Daoy (cell line): ENCODE results near the gene TAAR8. TPM values are rescaled to one million over a fixed set of nuclear protein-coding genes. Genes with fewer than 3 reads are reported as not detected.
A peak's percentile ranks its signal among the peaks of the same experiment; 100 is the strongest.
"Not testable (repeated sequence)": the region's sequence is repeated elsewhere in the genome, so short reads cannot be mapped to it uniquely, and the experiment has no call there.

ENCODE experiments used
- DNase-seq: peaks from one replicate; pipeline ENCODE4 v3.0.0-alpha.2; 2015; ENCODE audit warnings: low read depth
- total RNA-seq: library from RNA; depleted of rRNA; stranded (reverse); fragments of >200 nt; shearing (Covaris generic); gene quantifications from 2 replicates; pipeline ENCODE4 v1.2.3, GENCODE V29; 2014; rRNA removed

The TAAR8 gene, protein sequence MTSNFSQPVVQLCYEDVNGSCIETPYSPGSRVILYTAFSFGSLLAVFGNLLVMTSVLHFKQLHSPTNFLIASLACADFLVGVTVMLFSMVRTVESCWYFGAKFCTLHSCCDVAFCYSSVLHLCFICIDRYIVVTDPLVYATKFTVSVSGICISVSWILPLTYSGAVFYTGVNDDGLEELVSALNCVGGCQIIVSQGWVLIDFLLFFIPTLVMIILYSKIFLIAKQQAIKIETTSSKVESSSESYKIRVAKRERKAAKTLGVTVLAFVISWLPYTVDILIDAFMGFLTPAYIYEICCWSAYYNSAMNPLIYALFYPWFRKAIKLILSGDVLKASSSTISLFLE
- total RNA-seq: not detected in 2 replicates

DNA sequence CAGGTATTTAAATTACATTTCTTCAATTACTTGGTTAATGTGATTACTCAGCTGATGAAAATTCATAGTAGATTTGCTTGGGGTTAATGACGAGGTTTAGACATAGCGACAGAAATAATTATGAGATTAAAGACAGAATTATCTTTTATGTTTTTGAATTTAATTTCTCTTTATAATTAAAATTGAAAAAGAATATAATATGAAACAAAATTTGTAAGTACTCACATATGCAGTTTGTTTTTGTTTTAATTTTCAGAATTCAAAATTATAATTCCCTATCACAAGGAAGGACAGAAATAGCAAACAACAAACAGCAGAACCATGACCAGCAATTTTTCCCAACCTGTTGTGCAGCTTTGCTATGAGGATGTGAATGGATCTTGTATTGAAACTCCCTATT lies at the start of gene TAAR8:
Gene TAAR8 (plus strand): TSS at position 301 of the 400 bp plus-strand sequence. CDS start 21 bp downstream, at position 322.
- DNase-seq: no peak

GRCh38 chr6:132504757-132505156 lies 47.7 kb upstream of the TAAR8 start:
- DNase-seq: no peak

- no peak for DNase-seq
Observed at GRCh38 chr6:132505158-132505557, 47.3 kb upstream of the TAAR8 start.

DNA sequence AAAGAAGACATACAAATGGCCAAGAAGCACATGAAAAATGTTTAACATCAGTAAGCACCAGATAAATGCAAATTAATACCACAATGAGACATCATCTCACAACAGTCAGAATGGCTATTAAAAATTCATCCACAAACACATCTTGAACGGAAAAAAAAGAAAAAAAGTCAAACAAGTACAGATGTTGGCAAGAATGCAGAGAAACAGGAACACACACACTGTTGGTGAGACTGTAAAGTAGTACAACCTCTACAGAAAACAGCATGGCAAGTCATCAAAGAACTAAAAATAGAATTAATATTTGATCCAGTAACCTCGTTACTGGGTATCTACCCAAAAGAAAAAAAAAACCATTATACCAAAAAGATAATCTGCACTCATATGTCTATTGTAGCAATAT lies 46.0 kb upstream of the TAAR8 start:
- DNase-seq: no peak

GRCh38 chr6:132506869-132507808 lies 45.3 kb upstream of the TAAR8 start:
- DNase-seq: no peak

GRCh38 chr6:132511210-132511830 lies 41.2 kb upstream of the TAAR8 start:
- no peak for DNase-seq

GRCh38 chr6:132511831-132512220 lies 40.6 kb upstream of the TAAR8 start:
- no peak for DNase-seq

DNA sequence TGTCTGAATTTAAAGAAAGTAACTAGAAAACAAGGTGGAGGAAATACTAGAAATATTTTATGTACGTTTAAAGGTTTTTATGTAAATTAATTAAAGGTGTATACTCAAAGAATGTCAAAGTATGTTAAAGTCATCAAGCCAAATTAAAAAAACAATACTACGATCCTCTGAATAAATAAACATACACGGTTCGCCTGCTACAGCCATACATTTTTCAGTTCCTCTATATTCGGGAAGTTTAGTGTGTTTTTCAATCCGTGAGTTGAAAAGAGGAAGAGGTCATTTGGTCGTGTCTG lies 40.2 kb upstream of the TAAR8 start:
- no peak for DNase-seq

- DNase-seq: peak; percentile 92
Observed at GRCh38 chr6:132512638-132513632, 39.5 kb upstream of the TAAR8 start, which contains the start of gene STX7. STX7 (minus strand) TSS chr6:132513116; CDS start chr6:132503530, 9,586 bp downstream.

GRCh38 chr6:132513831-132514545 lies 38.5 kb upstream of the TAAR8 start:
- no peak for DNase-seq

GRCh38 chr6:132515386-132515785 lies 37.1 kb upstream of the TAAR8 start:
- no peak for DNase-seq

- DNase-seq: no peak
Observed at GRCh38 chr6:132520953-132521352, 31.5 kb upstream of the TAAR8 start.

GRCh38 chr6:132524646-132525045 lies 27.8 kb upstream of the TAAR8 start:
- DNase-seq: no peak

GRCh38 chr6:132525866-132526265 lies 26.6 kb upstream of the TAAR8 start:
- no peak for DNase-seq

- no peak for DNase-seq
Observed at GRCh38 chr6:132526461-132526860, 26.0 kb upstream of the TAAR8 start.

DNA sequence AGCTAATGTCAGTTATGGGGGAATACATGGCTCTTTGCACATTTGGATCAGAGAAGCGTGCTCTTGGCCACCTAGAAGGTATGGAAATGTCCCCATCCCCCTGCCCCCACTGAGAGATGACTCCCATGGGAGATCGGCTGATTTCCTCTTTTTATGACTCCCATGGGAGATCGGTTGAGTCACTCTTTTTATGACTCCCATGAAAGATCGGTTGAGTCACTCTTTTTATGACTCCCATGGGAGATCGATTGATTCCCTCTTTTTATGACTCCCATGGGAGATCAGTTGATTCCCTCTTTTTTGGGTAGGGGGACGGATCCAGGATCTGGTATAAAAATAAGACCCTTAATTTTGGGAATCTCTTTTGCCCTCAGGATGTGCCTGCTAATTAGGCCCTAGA lies 24.7 kb upstream of the TAAR8 start:
- peak; percentile 24 for DNase-seq

DNA sequence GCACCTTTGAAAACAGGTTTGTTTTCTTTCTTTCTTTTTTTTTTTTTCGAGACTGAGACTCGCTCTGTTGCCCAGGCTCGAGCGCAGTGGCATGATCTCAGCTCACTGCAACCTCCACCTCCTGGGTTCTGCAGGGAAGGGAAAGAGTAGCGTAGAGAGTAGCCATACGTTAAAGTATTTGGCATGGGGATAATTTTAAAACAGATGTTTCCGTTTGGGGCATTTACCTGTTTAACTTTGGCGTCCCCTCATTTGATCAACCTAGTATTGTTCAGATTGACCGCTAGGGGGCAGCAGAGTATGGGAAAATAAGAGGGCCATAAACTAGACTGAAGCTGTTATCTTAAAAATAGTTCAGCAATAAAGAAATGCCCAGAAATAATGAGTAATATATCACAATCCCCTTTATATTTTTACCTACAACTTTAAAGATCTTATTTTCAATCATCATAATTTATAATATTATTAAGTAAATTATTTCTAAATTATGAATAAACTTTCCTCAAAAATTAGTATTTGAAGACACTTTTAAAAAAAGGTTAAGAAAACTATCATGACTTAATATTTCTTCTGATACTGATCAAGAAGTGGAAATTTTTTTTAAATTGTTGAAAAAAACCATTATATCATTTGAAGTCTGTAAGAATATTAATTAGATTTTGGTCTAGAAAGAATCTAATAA lies 22.0 kb upstream of the TAAR8 start:
- peak; percentile 63 for DNase-seq

DNA sequence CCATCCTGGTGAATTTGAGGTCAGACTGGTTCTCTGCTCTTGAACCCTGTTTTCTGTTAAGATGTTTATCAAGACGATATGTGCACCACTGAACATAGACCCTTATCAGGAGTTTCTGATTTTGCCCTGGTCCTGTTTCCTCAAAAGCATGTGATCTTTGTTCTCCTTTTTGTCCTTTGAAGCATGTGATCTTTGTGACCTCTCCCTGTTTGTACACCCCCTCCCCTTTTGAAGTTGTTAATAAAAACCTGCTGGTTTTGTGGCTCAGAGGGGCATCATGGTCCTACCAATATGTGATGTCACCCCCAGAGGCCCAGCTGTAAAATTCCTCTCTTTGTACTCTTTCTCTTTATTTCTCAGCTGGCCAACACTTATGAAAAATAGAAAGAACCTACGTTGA lies 17.9 kb upstream of the TAAR8 start:
- not testable (repeated sequence) for DNase-seq

DNA sequence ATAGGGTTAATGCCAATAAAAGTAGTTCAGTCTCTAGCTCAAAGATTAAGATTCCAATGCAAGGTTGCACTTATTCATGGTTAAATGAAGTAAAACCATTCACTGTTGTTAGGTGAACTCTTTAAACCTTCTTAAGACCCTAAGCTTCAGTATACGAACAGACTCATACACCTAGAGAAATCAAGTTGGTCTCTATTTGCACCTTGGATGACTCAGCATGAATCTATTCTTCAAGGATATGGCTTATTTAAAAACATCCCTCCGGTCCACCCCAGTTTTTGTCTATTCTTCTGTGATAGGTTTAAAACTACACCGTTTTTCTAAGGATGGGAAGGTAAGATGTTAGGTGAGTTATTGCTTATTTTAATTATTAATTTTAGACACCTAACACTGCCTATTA lies 15.3 kb upstream of the TAAR8 start:
- DNase-seq: no peak

DNA sequence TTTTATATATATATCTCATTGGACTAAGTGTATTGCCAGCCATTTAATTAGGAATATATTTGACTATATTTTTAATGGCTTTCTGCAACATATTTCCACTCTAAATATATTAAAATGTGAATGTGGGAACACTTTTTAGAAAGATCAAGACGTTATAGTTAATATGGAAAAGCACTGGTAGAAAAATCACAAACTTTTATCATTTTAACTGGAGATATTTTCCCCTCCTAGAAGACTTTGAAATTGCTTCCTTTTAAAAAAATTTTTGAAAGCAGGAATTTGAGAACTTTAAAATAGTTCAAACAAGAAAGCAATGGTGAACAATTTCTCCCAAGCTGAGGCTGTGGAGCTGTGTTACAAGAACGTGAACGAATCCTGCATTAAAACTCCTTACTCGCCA lies 14.5 kb upstream of the TAAR8 start, which contains the start of gene TAAR9:
Gene TAAR9 (plus strand): TSS at position 301 of the 400 bp plus-strand sequence. CDS start 13 bp downstream, at position 314.
- no peak for DNase-seq
